Fibroblast of lung (primary cell): ENCODE data around the gene KCNG2. TPM values are rescaled to one million over a fixed set of nuclear protein-coding genes. Genes with fewer than 3 reads are reported as not detected.

ENCODE experiments used
- DNase-seq, 2 donors: peaks; one replicate each; pipeline versions ENCODE4 v3.0.0 to v3.0.0-alpha.2; 2010; ENCODE audit warnings: low read depth in 2 of 2
- H2AFZ ChIP-seq: 2 replicates; pipeline ENCODE4 v1.5.1; 2012; ENCODE audit warnings: low read length, control low read depth, inconsistent platforms
- H3K27ac ChIP-seq: 2 replicates; pipeline ENCODE4 v1.5.1; 2011; ENCODE audit warnings: low read length, control low read depth; ENCODE audit not compliant: insufficient read depth
- H3K27me3 ChIP-seq: 2 replicates; pipeline ENCODE4 v1.5.1; 2011; ENCODE audit warnings: mild to moderate bottlenecking, low read length; ENCODE audit not compliant: control insufficient read depth, insufficient read depth
- H3K36me3 ChIP-seq: 2 replicates; pipeline ENCODE4 v1.5.1; 2011; ENCODE audit warnings: low read length; ENCODE audit not compliant: control insufficient read depth, insufficient read depth
- H3K4me1 ChIP-seq: 2 replicates; pipeline ENCODE4 v1.5.1; 2011; ENCODE audit warnings: low read length; ENCODE audit not compliant: control insufficient read depth, insufficient read depth; ENCODE audit errors: extremely low read depth
- H3K4me2 ChIP-seq: 2 replicates; pipeline ENCODE4 v1.5.1; 2011; ENCODE audit warnings: low read length, control low read depth; ENCODE audit not compliant: insufficient read depth; ENCODE audit errors: extremely low read depth
- H3K4me3 ChIP-seq, 4 experiments: fragments of 200-600 bp in 1 of 4; sonication (generic) in 1 of 4; replicated peaks in 1 of 4; 2 replicates each; pipeline ENCODE4 v1.5.1; 2011 to 2016; ENCODE audit warnings: low read length in 4 of 4, low read depth in 3 of 4, mild to moderate bottlenecking in 3 of 4, control low read depth in 2 of 4, inconsistent platforms in 1 of 4, mixed read lengths in 1 of 4; ENCODE audit not compliant: insufficient read depth in 1 of 4; ENCODE audit errors: control extremely low read depth in 1 of 4
- H3K79me2 ChIP-seq: 2 replicates; pipeline ENCODE4 v1.5.1; 2012; ENCODE audit warnings: mild to moderate bottlenecking, low read length, inconsistent platforms; ENCODE audit not compliant: control insufficient read depth, insufficient read depth
- H3K9ac ChIP-seq: 2 replicates; pipeline ENCODE4 v1.5.1; 2011; ENCODE audit warnings: mild to moderate bottlenecking, low read length, control low read depth; ENCODE audit not compliant: insufficient read depth
- H3K9me3 ChIP-seq: 2 replicates; pipeline ENCODE4 v1.5.1; 2012; ENCODE audit warnings: low read depth, low read length; ENCODE audit not compliant: control insufficient read depth, insufficient read depth
- H4K20me1 ChIP-seq: 2 replicates; pipeline ENCODE4 v1.5.1; 2011; ENCODE audit warnings: low read length; ENCODE audit not compliant: control insufficient read depth, insufficient read depth; ENCODE audit errors: extremely low read depth
- CTCF ChIP-seq, 2 donors: IDR thresholded peaks in 1 of 2; conservative IDR thresholded peaks in 1 of 2; 1 replicate in 1 of 2; 2 replicates in 1 of 2; pipeline ENCODE4 v1.5.1; 2011 to 2012; ENCODE audit warnings: low read length in 2 of 2, control low read depth in 1 of 2, inconsistent platforms in 1 of 2, low read depth in 1 of 2, mild to moderate bottlenecking in 1 of 2
- EZH2 ChIP-seq: IDR thresholded peaks from 2 replicates; pipeline ENCODE4 v1.5.1; 2012; ENCODE audit warnings: low read length, control low read depth, mild to moderate bottlenecking; ENCODE audit errors: missing control alignments
- polyA plus RNA-seq, 2 donors: library from polyadenylated mRNA; depleted of rRNA in 1 of 2; stranded (reverse) in 1 of 2; unstranded in 1 of 2; fragments of >200 nt; gene quantifications; 2 replicates each; pipeline ENCODE4 v1.2.1, GENCODE V29; 2011 to 2012; ENCODE audit warnings: missing spikeins in 1 of 2
- total RNA-seq: library from RNA; depleted of rRNA; stranded (reverse); fragments of >200 nt; gene quantifications from 2 replicates; pipeline ENCODE4 v1.2.1, GENCODE V29; 2014

KCNG2 gene
- total and polyA plus RNA-seq, 2 donors (not counting 1 experiment from before 2014, with no cell fraction given) = 0.42 to 10.1 TPM

- Histone ChIP-seq H3K9ac (no peak overlapping the region), H3K79me2 (no peaks in the 10 kb centered on the region), H3K4me3 (no peak overlapping the region), H3K4me2 (no peak overlapping the region), H3K27me3 (no peaks in the 10 kb centered on the region), H3K27ac (no peak overlapping the region), H3K9me3 (peaks cover 2% of the 10 kb centered on the region), H4K20me1 (no peaks in the 10 kb centered on the region), H2AFZ (no peak overlapping the region), H3K4me1 (no peaks in the 10 kb centered on the region), H3K36me3 (no peaks in the 10 kb centered on the region)
- no peak for DNase-seq
- TF ChIP-seq CTCF (conservative IDR thresholded peaks at IDR 0.05 in 1 of 2, IDR thresholded peaks at IDR 0.05 in 1 of 2; ENCODE audit: low read depth in 1 of 2, low read length in 2 of 2) (no peak), EZH2 (no peak)
These were observed 37.1 kb downstream of the KCNG2 start for GRCh38 chr18:79834834-79835233.

- no peak overlapping the region for H2AFZ ChIP-seq
- no peak for TF ChIP-seq EZH2
- TF ChIP-seq CTCF (conservative IDR thresholded peaks at IDR 0.05 in 1 of 2, IDR thresholded peaks at IDR 0.05 in 1 of 2; ENCODE audit: low read depth in 1 of 2, low read length in 2 of 2) = no peak
These were observed 44.2 kb downstream of the KCNG2 start for GRCh38 chr18:79841936-79842335.

GRCh38 chr18:79844999-79845563 is 47.3 kb downstream of the KCNG2 start:
- DNase-seq = no peak
- H3K9me3 ChIP-seq = no peaks in the 10 kb centered on the region
- H3K9ac ChIP-seq = no peak overlapping the region
- H4K20me1 ChIP-seq = no peaks in the 10 kb centered on the region
- peaks cover 6% of the 10 kb centered on the region for H3K4me1 ChIP-seq
- H3K36me3 ChIP-seq = no peaks in the 10 kb centered on the region
- H3K4me2 ChIP-seq = no peak overlapping the region
- TF ChIP-seq CTCF (conservative IDR thresholded peaks at IDR 0.05 in 1 of 2, IDR thresholded peaks at IDR 0.05 in 1 of 2; ENCODE audit: low read depth in 1 of 2, low read length in 2 of 2) = no peak
- no peak for TF ChIP-seq EZH2
- no peak overlapping the region for H2AFZ ChIP-seq
- H3K79me2 ChIP-seq = no peaks in the 10 kb centered on the region
- H3K27me3 ChIP-seq = no peaks in the 10 kb centered on the region
- H3K4me3 ChIP-seq = no peak overlapping the region
- no peak overlapping the region for H3K27ac ChIP-seq

More at GRCh38 chr18:79841936-79842335, 44.2 kb downstream of the KCNG2 start:
- Histone ChIP-seq H3K36me3 (no peaks in the 10 kb centered on the region), H3K27ac (no peak overlapping the region), H3K9ac (no peak overlapping the region), H3K79me2 (no peaks in the 10 kb centered on the region), H4K20me1 (no peaks in the 10 kb centered on the region), H3K4me3 (no peak overlapping the region), H3K4me2 (no peak overlapping the region), H3K4me1 (peaks cover 5% of the 10 kb centered on the region), H3K27me3 (no peaks in the 10 kb centered on the region), H3K9me3 (no peaks in the 10 kb centered on the region)
- no peak for DNase-seq
